Breast epithelium (tissue), 4 donors: ENCODE measurements around the gene SGPL1. TPM values are rescaled to one million over a fixed set of nuclear protein-coding genes. Genes with fewer than 3 reads are reported as not detected.

ENCODE experiments used
- DNase-seq, 2 donors: peaks; one replicate each; pipeline ENCODE4 v3.0.0-alpha.2; 2019; ENCODE audit warnings: low spot score in 2 of 2
- H3K27ac ChIP-seq, 2 donors: fragments of 200-600 bp; sonication (generic) in 1 of 2; one replicate each; pipeline ENCODE4 v1.5.1; 2016 to 2019; ENCODE audit warnings: mild to moderate bottlenecking in 1 of 2
- H3K27me3 ChIP-seq, 2 donors: fragments of 200-600 bp; sonication (generic) in 1 of 2; one replicate each; pipeline versions ENCODE4 v1.5.1 to v1.6.0; 2017 to 2019; ENCODE audit warnings: control low read depth in 1 of 2, mild to moderate bottlenecking in 1 of 2
- H3K36me3 ChIP-seq: fragments of 200-600 bp; one replicate; pipeline ENCODE4 v1.5.1; 2019
- H3K4me1 ChIP-seq, 2 donors: fragments of 200-600 bp; sonication (generic); one replicate each; pipeline ENCODE4 v1.5.1; 2016 to 2019; ENCODE audit warnings: control low read depth in 1 of 2
- H3K4me3 ChIP-seq, 3 donors: fragments of 200-600 bp; sonication (generic); 1 replicate in 2 of 3; 2 replicates in 1 of 3; pipeline ENCODE4 v1.5.1; 2016 to 2019; ENCODE audit warnings: mild to moderate bottlenecking in 3 of 3, moderate library complexity in 2 of 3
- H3K9me3 ChIP-seq, 2 donors: fragments of 200-600 bp; sonication (generic) in 1 of 2; one replicate each; pipeline ENCODE4 v1.5.1; 2016 to 2019; ENCODE audit warnings: control low read depth in 1 of 2
- CTCF ChIP-seq, 3 donors: fragments of 450-650 bp; IDR thresholded peaks; one replicate each; pipeline ENCODE4 v1.5.1; 2016 to 2017; ENCODE audit warnings: antibody characterized with exemption in 3 of 3, mild to moderate bottlenecking in 3 of 3, moderate library complexity in 3 of 3
- POLR2A ChIP-seq: fragments of 450-650 bp; IDR thresholded peaks from one replicate; pipeline ENCODE4 v1.6.1; 2016; ENCODE audit warnings: antibody characterized with exemption, mild to moderate bottlenecking, moderate library complexity
- POLR2AphosphoS5 ChIP-seq, 3 donors: sonication (generic); formaldehyde crosslinking; IDR thresholded peaks; one replicate each; pipeline ENCODE4 v1.6.1; 2017; ENCODE audit warnings: antibody characterized with exemption in 3 of 3
- intact Hi-C: fragments of 100-400 bp; cut with DNase I; formaldehyde crosslinking; loops from one replicate; pipeline ENCODE4 v1.15.1; 2023; ENCODE audit warnings: low total_unique reads
- total RNA-seq, 3 donors: library from RNA; depleted of rRNA; stranded (reverse); fragments of >200 nt; gene quantifications; one replicate each; pipeline ENCODE4 v1.1.0, GENCODE V29; 2016

The SGPL1 gene
- total RNA-seq, 3 donors from 2014 or later: 31.0 to 52.2 (median 36.4) TPM

GRCh38 chr10:70850097-70850496 lies 34.3 kb downstream of the SGPL1 start:
- Histone ChIP-seq H3K27me3 (no peaks in the 10 kb centered on the region), H3K27ac (no peak overlapping the region), H3K4me1 (no peaks in the 10 kb centered on the region), H3K4me3 (no peak overlapping the region), H3K9me3 (no peaks in the 10 kb centered on the region), H3K36me3 (no peaks in the 10 kb centered on the region)
- TF ChIP-seq POLR2A (no peak), POLR2AphosphoS5 (IDR thresholded peaks at IDR 0.05) (no peak), CTCF (IDR thresholded peaks at IDR 0.05) (no peak)
- intact Hi-C loops: no loop called here
- no peak for DNase-seq

GRCh38 chr10:70851597-70852475 lies 36.1 kb downstream of the SGPL1 start:
- Histone ChIP-seq H3K36me3 (no peaks in the 10 kb centered on the region), H3K9me3 (no peaks in the 10 kb centered on the region), H3K27ac (no peak overlapping the region), H3K4me1 (no peaks in the 10 kb centered on the region), H3K4me3 (no peak overlapping the region), H3K27me3 (no peaks in the 10 kb centered on the region)
- TF ChIP-seq POLR2AphosphoS5 (IDR thresholded peaks at IDR 0.05) (no peak), POLR2A (no peak), CTCF (IDR thresholded peaks at IDR 0.05) (no peak)
- intact Hi-C loops: no loop called here
- DNase-seq: no peak

GRCh38 chr10:70853038-70853437 lies 37.3 kb downstream of the SGPL1 start:
- H3K4me3 ChIP-seq: no peak overlapping the region
- no peak overlapping the region for H3K27ac ChIP-seq
- no peaks in the 10 kb centered on the region for H3K4me1 ChIP-seq
- no peaks in the 10 kb centered on the region for H3K27me3 ChIP-seq
- no peaks in the 10 kb centered on the region for H3K36me3 ChIP-seq
- TF ChIP-seq POLR2A: no peak
- TF ChIP-seq CTCF (IDR thresholded peaks at IDR 0.05): no peak
- TF ChIP-seq POLR2AphosphoS5 (IDR thresholded peaks at IDR 0.05): no peak
- DNase-seq: no peak
- H3K9me3 ChIP-seq: no peaks in the 10 kb centered on the region
- intact Hi-C loops: no loop called here

- no peaks in the 10 kb centered on the region for H3K9me3 ChIP-seq
- DNase-seq: no peak
- TF ChIP-seq CTCF (IDR thresholded peaks at IDR 0.05): no peak
- no peak for TF ChIP-seq POLR2AphosphoS5 (IDR thresholded peaks at IDR 0.05)
- no peak for TF ChIP-seq POLR2A
- H3K27me3 ChIP-seq: no peaks in the 10 kb centered on the region
- intact Hi-C loops: no loop called here
- H3K27ac ChIP-seq: no peak overlapping the region
- H3K36me3 ChIP-seq: no peaks in the 10 kb centered on the region
- H3K4me3 ChIP-seq: no peak overlapping the region
- no peaks in the 10 kb centered on the region for H3K4me1 ChIP-seq
Measured at GRCh38 chr10:70853457-70853856, 37.7 kb downstream of the SGPL1 start.

- Histone ChIP-seq H3K4me3 (no peak overlapping the region), H3K4me1 (no peaks in the 10 kb centered on the region), H3K27me3 (no peaks in the 10 kb centered on the region), H3K27ac (no peak overlapping the region), H3K36me3 (no peaks in the 10 kb centered on the region), H3K9me3 (no peaks in the 10 kb centered on the region)
- intact Hi-C loops: no loop called here
- no peak for DNase-seq
- no peak for TF ChIP-seq CTCF (IDR thresholded peaks at IDR 0.05)
- no peak for TF ChIP-seq POLR2AphosphoS5 (IDR thresholded peaks at IDR 0.05)
- no peak for TF ChIP-seq POLR2A
Measured at GRCh38 chr10:70856454-70856853, 40.7 kb downstream of the SGPL1 start.
